ENCODE data around the gene MUC6.

DNA sequence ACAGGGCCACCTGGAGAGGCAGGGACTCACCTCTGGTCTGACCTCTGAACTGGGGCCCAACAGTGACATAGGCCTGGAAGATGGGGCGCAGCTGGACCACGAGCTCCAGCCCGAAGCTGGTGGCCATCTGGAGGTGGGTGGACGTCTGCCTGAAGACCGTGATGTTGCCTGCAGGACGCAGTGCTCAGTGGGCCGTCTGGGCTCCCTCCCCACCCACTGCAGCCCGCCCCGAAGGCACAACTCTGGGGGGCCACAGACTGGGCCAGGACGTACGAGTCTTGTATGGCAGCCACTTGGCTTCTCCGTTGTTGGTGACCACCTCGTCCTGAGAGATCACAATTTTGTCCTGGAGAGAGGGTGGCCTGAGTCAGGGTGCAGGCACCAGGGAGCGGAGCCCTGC is 7.9 kb downstream of the MUC6 start:
- TF ChIP-seq POLR2A (IDR thresholded peaks at IDR 0.05; ENCODE audit: low read length) (no peak), GATA1 (IDR thresholded peaks at IDR 0.05; ENCODE audit: low read depth, low read length) (no peak)
